CD4-positive, CD25-positive, alpha-beta regulatory T cell (primary cell): Measurements from ENCODE around the gene PUS1. TPM values are rescaled to one million over a fixed set of nuclear protein-coding genes. Genes with fewer than 3 reads are reported as not detected.

Experiments
- ATAC-seq, 2 donors: fragments of 150-1000 bp; cut with Tn5 transposase; one replicate each; pipeline ENCODE4 v1.10.0; 2021; ENCODE audit warnings: low read depth in 2 of 2, moderate number of reproducible peaks in 2 of 2, moderate library complexity in 1 of 2
- DNase-seq, 3 donors: peaks; one replicate each; pipeline versions ENCODE4 v3.0.0 to v3.0.0-alpha.2; 2012 to 2022; ENCODE audit warnings: mixed read lengths in 1 of 3
- H3K27ac ChIP-seq: one replicate; pipeline ENCODE4 v1.7.0; 2013; ENCODE audit warnings: mild to moderate bottlenecking, low read length; ENCODE audit not compliant: insufficient read depth, poor library complexity, severe bottlenecking
- H3K27me3 ChIP-seq: one replicate; pipeline ENCODE4 v1.7.0; 2013; ENCODE audit warnings: low read length; ENCODE audit not compliant: control insufficient read depth, insufficient read depth
- H3K36me3 ChIP-seq: one replicate; pipeline ENCODE4 v1.7.0; 2013; ENCODE audit warnings: mild to moderate bottlenecking, low read length, moderate library complexity; ENCODE audit not compliant: control insufficient read depth, insufficient read depth
- H3K4me1 ChIP-seq: 2 replicates; pipeline ENCODE4 v1.7.0; 2013; ENCODE audit warnings: mild to moderate bottlenecking, low read length; ENCODE audit not compliant: insufficient read depth, control insufficient read depth, poor library complexity, severe bottlenecking
- H3K4me3 ChIP-seq: one replicate; pipeline ENCODE4 v1.7.0; 2013; ENCODE audit warnings: low read depth, mild to moderate bottlenecking, low read length, moderate library complexity
- H3K9me3 ChIP-seq, 2 experiments: 1 replicate in 1 of 2; 2 replicates in 1 of 2; pipeline ENCODE4 v1.7.0; 2013; ENCODE audit warnings: low read length in 2 of 2, mild to moderate bottlenecking in 1 of 2, moderate library complexity in 1 of 2; ENCODE audit not compliant: control insufficient read depth in 2 of 2
- H3K27ac Mint-ChIP-seq, 3 donors: one replicate each; pipeline ENCODE4 v1.8.0; 2020 to 2022; ENCODE audit warnings: mild to moderate bottlenecking in 3 of 3, mixed read lengths in 3 of 3, moderate library complexity in 2 of 3
- H3K27me3 Mint-ChIP-seq: one replicate; pipeline ENCODE4 v1.8.0; 2022; ENCODE audit warnings: mild to moderate bottlenecking, mixed read lengths
- H3K36me3 Mint-ChIP-seq: one replicate; pipeline ENCODE4 v1.8.0; 2020; ENCODE audit warnings: mixed read lengths
- H3K4me1 Mint-ChIP-seq, 4 donors: one replicate each; pipeline ENCODE4 v1.8.0; 2020 to 2022; ENCODE audit warnings: mixed read lengths in 4 of 4, mild to moderate bottlenecking in 1 of 4
- H3K4me3 Mint-ChIP-seq, 4 donors: one replicate each; pipeline ENCODE4 v1.8.0; 2020 to 2022; ENCODE audit warnings: mild to moderate bottlenecking in 4 of 4, mixed read lengths in 4 of 4, moderate library complexity in 3 of 4
- H3K9me3 Mint-ChIP-seq, 7 donors: one replicate each; pipeline ENCODE4 v1.8.0; 2020 to 2022; ENCODE audit warnings: mixed read lengths in 7 of 7, mild to moderate bottlenecking in 3 of 7, moderate library complexity in 2 of 7
- polyA plus RNA-seq, 4 donors: library from polyadenylated mRNA; unstranded; fragments of 300-500 nt; fragmentation: Illumina TruSeq; gene quantifications; one replicate each; pipeline ENCODE4 v1.2.3, GENCODE V29; 2021
- total RNA-seq: library from RNA; stranded (reverse); gene quantifications from one replicate; pipeline ENCODE4 v1.2.3, GENCODE V29; 2022

Gene PUS1
- total and polyA plus RNA-seq, 5 donors from 2014 or later: 14.0 to 26.0 (median 17.9) TPM

- no peak for DNase-seq
- Mint-ChIP-seq H3K27me3 (no peaks in the 10 kb centered on the region), H3K4me1 (peaks cover 0 to 3% (median 2%) of the 10 kb centered on the region in 4 donors), H3K36me3 (no peaks in the 10 kb centered on the region), H3K4me3 (no peak overlapping the region), H3K9me3 (no peaks in the 10 kb centered on the region), H3K27ac (no peak overlapping the region)
- ATAC-seq: no peak
- peaks cover 32% of the 10 kb centered on the region for H3K36me3 ChIP-seq
- H3K27ac ChIP-seq: no peak overlapping the region
- no peak overlapping the region for H3K4me3 ChIP-seq
- H3K9me3 ChIP-seq: no peaks in the 10 kb centered on the region
- no peaks in the 10 kb centered on the region for H3K27me3 ChIP-seq
- H3K4me1 ChIP-seq: peaks cover 3% of the 10 kb centered on the region
Observed at GRCh38 chr12:131910302-131911027, 18.6 kb upstream of the PUS1 start.

- H3K36me3 Mint-ChIP-seq: no peaks in the 10 kb centered on the region
Observed at GRCh38 chr12:131911028-131911650, 17.9 kb upstream of the PUS1 start.

GRCh38 chr12:131911851-131912477, 17.1 kb upstream of the PUS1 start:
- no peaks in the 10 kb centered on the region for H3K27me3 ChIP-seq
- DNase-seq (no peak), ATAC-seq (no peak)
- no peaks in the 10 kb centered on the region for H3K9me3 ChIP-seq
- peaks cover 34% of the 10 kb centered on the region for H3K36me3 ChIP-seq
- Mint-ChIP-seq H3K4me3 (no peak overlapping the region), H3K27ac (peak overlapping the region in 1 of 3 donors; percentile 20), H3K9me3 (no peaks in the 10 kb centered on the region), H3K4me1 (no peaks in the 10 kb centered on the region), H3K27me3 (no peaks in the 10 kb centered on the region), H3K36me3 (no peaks in the 10 kb centered on the region)
- H3K4me3 ChIP-seq: no peak overlapping the region
- H3K4me1 ChIP-seq: no peaks in the 10 kb centered on the region
- no peak overlapping the region for H3K27ac ChIP-seq

More at GRCh38 chr12:131911028-131911650, 17.9 kb upstream of the PUS1 start:
- no peak overlapping the region for H3K4me3 ChIP-seq
- H3K27me3 Mint-ChIP-seq: no peaks in the 10 kb centered on the region
- no peaks in the 10 kb centered on the region for H3K27me3 ChIP-seq
- H3K4me1 Mint-ChIP-seq: no peaks in the 10 kb centered on the region
- H3K27ac ChIP-seq: no peak overlapping the region
- ATAC-seq: no peak
- H3K9me3 ChIP-seq: no peaks in the 10 kb centered on the region
- no peaks in the 10 kb centered on the region for H3K9me3 Mint-ChIP-seq
- no peak overlapping the region for H3K27ac Mint-ChIP-seq
- no peak for DNase-seq
- H3K4me1 ChIP-seq: no peaks in the 10 kb centered on the region
- H3K4me3 Mint-ChIP-seq: no peak overlapping the region
- H3K36me3 ChIP-seq: peaks cover 34% of the 10 kb centered on the region

GRCh38 chr12:131912518-131913274, 16.4 kb upstream of the PUS1 start:
- peaks cover 34% of the 10 kb centered on the region for H3K36me3 ChIP-seq
- H3K36me3 Mint-ChIP-seq: no peaks in the 10 kb centered on the region
- no peaks in the 10 kb centered on the region for H3K4me1 Mint-ChIP-seq
- H3K27ac Mint-ChIP-seq: no peak overlapping the region
- no peak overlapping the region for H3K4me3 Mint-ChIP-seq
- H3K4me1 ChIP-seq: no peaks in the 10 kb centered on the region
- no peaks in the 10 kb centered on the region for H3K27me3 Mint-ChIP-seq
- H3K4me3 ChIP-seq: no peak overlapping the region
- H3K27me3 ChIP-seq: no peaks in the 10 kb centered on the region
- no peaks in the 10 kb centered on the region for H3K9me3 ChIP-seq
- H3K9me3 Mint-ChIP-seq: no peaks in the 10 kb centered on the region
- DNase-seq (no peak), ATAC-seq (no peak)
- H3K27ac ChIP-seq: no peak overlapping the region

- H3K27ac Mint-ChIP-seq: no peak overlapping the region
- H3K27me3 Mint-ChIP-seq: no peaks in the 10 kb centered on the region
- DNase-seq: no peak
- Histone ChIP-seq H3K36me3 (peaks cover 34% of the 10 kb centered on the region), H3K9me3 (no peaks in the 10 kb centered on the region), H3K27ac (no peak overlapping the region), H3K4me1 (no peaks in the 10 kb centered on the region), H3K27me3 (no peaks in the 10 kb centered on the region), H3K4me3 (no peak overlapping the region)
- no peaks in the 10 kb centered on the region for H3K36me3 Mint-ChIP-seq
- no peaks in the 10 kb centered on the region for H3K9me3 Mint-ChIP-seq
- H3K4me3 Mint-ChIP-seq: no peak overlapping the region
- no peaks in the 10 kb centered on the region for H3K4me1 Mint-ChIP-seq
- ATAC-seq: no peak
Observed at GRCh38 chr12:131913666-131914065, 15.4 kb upstream of the PUS1 start.

- no peak overlapping the region for H3K4me3 Mint-ChIP-seq
- Histone ChIP-seq H3K4me3 (no peak overlapping the region), H3K4me1 (no peaks in the 10 kb centered on the region), H3K27me3 (no peaks in the 10 kb centered on the region), H3K27ac (no peak overlapping the region), H3K36me3 (peaks cover 34% of the 10 kb centered on the region), H3K9me3 (no peaks in the 10 kb centered on the region)
- no peaks in the 10 kb centered on the region for H3K9me3 Mint-ChIP-seq
- H3K27me3 Mint-ChIP-seq: no peaks in the 10 kb centered on the region
- H3K27ac Mint-ChIP-seq: peak overlapping the region in 1 of 3 donors; percentile 90
- H3K4me1 Mint-ChIP-seq: no peaks in the 10 kb centered on the region
- DNase-seq: no peak
- H3K36me3 Mint-ChIP-seq: no peaks in the 10 kb centered on the region
- ATAC-seq: no peak
Observed at GRCh38 chr12:131914179-131914702, 14.8 kb upstream of the PUS1 start.

GRCh38 chr12:131915000-131915689, 13.9 kb upstream of the PUS1 start:
- Mint-ChIP-seq H3K27ac (no peak overlapping the region), H3K4me1 (no peaks in the 10 kb centered on the region), H3K27me3 (no peaks in the 10 kb centered on the region), H3K4me3 (no peak overlapping the region), H3K9me3 (no peaks in the 10 kb centered on the region), H3K36me3 (no peaks in the 10 kb centered on the region)
- Histone ChIP-seq H3K4me3 (no peak overlapping the region), H3K9me3 (no peaks in the 10 kb centered on the region), H3K27me3 (no peaks in the 10 kb centered on the region), H3K4me1 (no peaks in the 10 kb centered on the region), H3K27ac (no peak overlapping the region), H3K36me3 (peaks cover 28% of the 10 kb centered on the region)
- DNase-seq (no peak), ATAC-seq (no peak)
